H9 (cell line): ENCODE results near the gene ANKHD1. TPM values are rescaled to one million over a fixed set of nuclear protein-coding genes. Genes with fewer than 3 reads are reported as not detected.

ENCODE experiments used
- DNase-seq: peaks from one replicate; pipeline ENCODE4 v3.0.0-alpha.2; 2017
- H2AFZ ChIP-seq: one replicate; pipeline ENCODE4 v1.6.1; 2013; ENCODE audit warnings: mild to moderate bottlenecking, low read length, control low read depth, moderate library complexity
- H2AK5ac ChIP-seq: 2 replicates; pipeline ENCODE4 v1.6.1; 2013; ENCODE audit warnings: low read length, control low read depth, mixed read lengths; ENCODE audit not compliant: insufficient read length
- H2BK120ac ChIP-seq: one replicate; pipeline ENCODE4 v1.6.1; 2013; ENCODE audit warnings: low read depth, mild to moderate bottlenecking, low read length, control low read depth, inconsistent platforms; ENCODE audit not compliant: poor library complexity, severe bottlenecking
- H2BK12ac ChIP-seq: 2 replicates; pipeline ENCODE4 v1.6.1; 2013; ENCODE audit warnings: low read length, control low read depth, mixed read lengths, low read depth; ENCODE audit not compliant: insufficient read length
- H2BK15ac ChIP-seq: 2 replicates; pipeline ENCODE4 v1.6.1; 2013; ENCODE audit warnings: low read depth, low read length, control low read depth
- H2BK20ac ChIP-seq: one replicate; pipeline ENCODE4 v1.6.1; 2013; ENCODE audit warnings: low read depth, mild to moderate bottlenecking, low read length, control low read depth, inconsistent platforms; ENCODE audit not compliant: poor library complexity, severe bottlenecking
- H2BK5ac ChIP-seq: 2 replicates; pipeline ENCODE4 v1.6.1; 2013; ENCODE audit warnings: low read length, control low read depth, mixed read lengths; ENCODE audit not compliant: insufficient read length
- H3K14ac ChIP-seq: 2 replicates; pipeline ENCODE4 v1.6.1; 2013; ENCODE audit warnings: low read length, control low read depth; ENCODE audit not compliant: insufficient read depth
- H3K18ac ChIP-seq: 2 replicates; pipeline ENCODE4 v1.6.1; 2013; ENCODE audit warnings: low read depth, mild to moderate bottlenecking, mixed read lengths, low read length, control low read depth; ENCODE audit not compliant: insufficient read length
- H3K23ac ChIP-seq: 2 replicates; pipeline ENCODE4 v1.6.1; 2013; ENCODE audit warnings: low read length, control low read depth, mixed read lengths, low read depth; ENCODE audit not compliant: insufficient read length
- H3K23me2 ChIP-seq: 2 replicates; pipeline ENCODE4 v1.6.1; 2013; ENCODE audit warnings: low read depth, mild to moderate bottlenecking, mixed read lengths, low read length, control low read depth; ENCODE audit not compliant: insufficient read length, poor library complexity, severe bottlenecking
- H3K27ac ChIP-seq: 2 replicates; pipeline ENCODE4 v1.5.1; 2013; ENCODE audit warnings: low read length, control low read depth, mixed read lengths, low read depth; ENCODE audit not compliant: insufficient read length
- H3K27me3 ChIP-seq: 2 replicates; pipeline ENCODE4 v1.6.1; 2013; ENCODE audit warnings: low read length, control low read depth, inconsistent platforms; ENCODE audit not compliant: insufficient read depth
- H3K4ac ChIP-seq: 2 replicates; pipeline ENCODE4 v1.6.1; 2013; ENCODE audit warnings: low read depth, mild to moderate bottlenecking, control low read depth, inconsistent platforms, low read length, moderate library complexity
- H3K4me1 ChIP-seq: 2 replicates; pipeline ENCODE4 v1.6.1; 2013; ENCODE audit warnings: low read length, control low read depth, inconsistent platforms; ENCODE audit not compliant: insufficient read depth
- H3K4me2 ChIP-seq: 2 replicates; pipeline ENCODE4 v1.6.1; 2013; ENCODE audit warnings: low read length, control low read depth, mixed read lengths; ENCODE audit not compliant: insufficient read length, insufficient read depth
- H3K56ac ChIP-seq: 2 replicates; pipeline ENCODE4 v1.6.1; 2013; ENCODE audit warnings: low read depth, mild to moderate bottlenecking, mixed read lengths, low read length, control low read depth; ENCODE audit not compliant: insufficient read length
- H3K79me1 ChIP-seq: 2 replicates; pipeline ENCODE4 v1.6.1; 2013; ENCODE audit warnings: low read depth, mild to moderate bottlenecking, moderate library complexity, low read length, control low read depth, inconsistent platforms; ENCODE audit not compliant: insufficient read depth, poor library complexity, severe bottlenecking
- H3K79me2 ChIP-seq: 2 replicates; pipeline ENCODE4 v1.6.1; 2013; ENCODE audit warnings: low read length, control low read depth, inconsistent platforms; ENCODE audit not compliant: insufficient read depth
- H3K9ac ChIP-seq: 2 replicates; pipeline ENCODE4 v1.6.1; 2013; ENCODE audit warnings: low read length, control low read depth, mixed read lengths; ENCODE audit not compliant: insufficient read length; ENCODE audit errors: extremely low read depth
- H3K9me3 ChIP-seq: one replicate; pipeline ENCODE4 v1.6.1; 2013; ENCODE audit warnings: low read depth, low read length, inconsistent platforms; ENCODE audit not compliant: control insufficient read depth
- H3T11ph ChIP-seq: one replicate; pipeline ENCODE4 v1.6.1; 2013; ENCODE audit warnings: mild to moderate bottlenecking, low read length, control low read depth, inconsistent platforms
- H4K20me1 ChIP-seq: one replicate; pipeline ENCODE4 v1.6.1; 2013; ENCODE audit not compliant: control insufficient read depth, insufficient read length, insufficient read depth
- H4K5ac ChIP-seq: 2 replicates; pipeline ENCODE4 v1.6.1; 2013; ENCODE audit warnings: low read depth, mild to moderate bottlenecking, mixed read lengths, low read length, control low read depth; ENCODE audit not compliant: insufficient read length
- H4K8ac ChIP-seq: replicated peaks from 2 replicates; pipeline ENCODE4 v1.6.1; 2013; ENCODE audit warnings: low read length, control low read depth, mixed read lengths, low read depth; ENCODE audit not compliant: insufficient read length
- H4K91ac ChIP-seq: 2 replicates; pipeline ENCODE4 v1.6.1; 2013; ENCODE audit warnings: low read depth, mild to moderate bottlenecking, moderate library complexity, mixed read lengths, low read length, control low read depth; ENCODE audit not compliant: insufficient read length
- H3K27ac Mint-ChIP-seq, 3 experiments: 2 replicates in 2 of 3; 3 replicates in 1 of 3; pipeline ENCODE4 v1.8.0; 2020 to 2021; ENCODE audit warnings: mixed read lengths in 3 of 3, mild to moderate bottlenecking in 1 of 3, moderate library complexity in 1 of 3
- H3K27me3 Mint-ChIP-seq: 2 replicates; pipeline ENCODE4 v1.8.0; 2021; ENCODE audit warnings: low read depth, mild to moderate bottlenecking, moderate library complexity, mixed read lengths
- H3K36me3 Mint-ChIP-seq, 3 experiments: 2 replicates in 2 of 3; 3 replicates in 1 of 3; pipeline ENCODE4 v1.8.0; 2020 to 2021; ENCODE audit warnings: low read depth in 3 of 3, mixed read lengths in 3 of 3; ENCODE audit not compliant: insufficient read depth in 1 of 3
- H3K4me1 Mint-ChIP-seq, 2 experiments: 2 replicates each; pipeline ENCODE4 v1.8.0; 2020; ENCODE audit warnings: mixed read lengths in 2 of 2
- H3K4me3 Mint-ChIP-seq, 2 experiments: 2 replicates in 1 of 2; 3 replicates in 1 of 2; pipeline ENCODE4 v1.8.0; 2020 to 2021; ENCODE audit warnings: mild to moderate bottlenecking in 2 of 2, mixed read lengths in 2 of 2, moderate library complexity in 1 of 2
- H3K9me3 Mint-ChIP-seq, 2 experiments: 2 replicates in 1 of 2; 3 replicates in 1 of 2; pipeline ENCODE4 v1.8.0; 2020; ENCODE audit warnings: mild to moderate bottlenecking in 2 of 2, mixed read lengths in 2 of 2, moderate library complexity in 1 of 2
- WGBS: extraction: QIAGEN DNeasy Blood & Tissue Kit; methylation state at CpG from one replicate; pipeline ENCODE4 v1.1.7; 2013; ENCODE audit warnings: missing lambda C conversion rate, low lambda C conversion rate, mixed read lengths; ENCODE audit not compliant: insufficient read length; ENCODE audit errors: extremely low coverage; 5-methylcytosine and 5-hydroxymethylcytosine counted together
- total RNA-seq: library from RNA; stranded (reverse); gene quantifications from 2 replicates; pipeline ENCODE4 v1.2.1, GENCODE V29; 2021
- TF ChIP-seq, protein P1 (sequence below): fragments of 200-600 bp; sonication (generic); conservative IDR thresholded peaks from 3 replicates; pipeline ENCODE4 v1.8.0; 2021; ENCODE audit warnings: antibody characterized with exemption, mild to moderate bottlenecking

ANKHD1 gene
- total RNA-seq, 1 experiment from 2014 or later, result 105 TPM

DNA sequence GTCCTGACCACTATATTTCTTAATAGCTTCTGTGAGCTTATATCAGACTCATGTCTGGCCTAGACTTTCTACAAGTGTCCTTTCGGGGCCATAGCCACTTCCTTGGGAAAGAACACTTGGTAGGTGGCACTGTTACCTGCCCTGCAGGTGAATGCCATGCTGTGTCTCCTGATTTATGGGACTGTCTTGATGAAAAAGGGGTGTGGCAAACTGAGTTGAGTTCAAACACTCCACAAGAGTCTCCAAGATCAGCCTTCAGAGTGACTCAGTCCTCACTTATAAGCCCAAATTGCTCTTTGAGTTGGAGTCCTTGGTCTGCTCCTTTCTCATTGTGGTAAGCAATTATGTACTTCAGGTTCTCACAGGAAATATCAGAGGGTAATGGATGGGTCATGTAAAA, 9.9 kb upstream of the ANKHD1 start:
- H3K27ac Mint-ChIP-seq, result no peak overlapping the region

More for the DNA sequence above, 9.9 kb upstream of the ANKHD1 start:
- H3K4me1 ChIP-seq, result no peaks in the 10 kb centered on the region
- no peak overlapping the region for H2BK12ac ChIP-seq
- H3K27ac ChIP-seq, result no peak overlapping the region
- H4K91ac ChIP-seq, result no peak overlapping the region
- H3K4me2 ChIP-seq, result no peak overlapping the region
- no peaks in the 10 kb centered on the region for H3K9me3 ChIP-seq
- no peak for DNase-seq
- H3K23me2 ChIP-seq, result no peaks in the 10 kb centered on the region
- no peak overlapping the region for H4K5ac ChIP-seq
- no peak overlapping the region for H4K8ac ChIP-seq
- no peak overlapping the region for H3K18ac ChIP-seq
- no peak overlapping the region for H2BK120ac ChIP-seq
- H3K23ac ChIP-seq, result no peak overlapping the region
- H3K9ac ChIP-seq, result no peak overlapping the region
- H3T11ph ChIP-seq, result no peak overlapping the region
- no peaks in the 10 kb centered on the region for H4K20me1 ChIP-seq
- H3K9me3 Mint-ChIP-seq, result no peaks in the 10 kb centered on the region
- no peaks in the 10 kb centered on the region for H3K36me3 Mint-ChIP-seq
- H3K79me1 ChIP-seq, result no peaks in the 10 kb centered on the region
- TF ChIP-seq, protein P1, sequence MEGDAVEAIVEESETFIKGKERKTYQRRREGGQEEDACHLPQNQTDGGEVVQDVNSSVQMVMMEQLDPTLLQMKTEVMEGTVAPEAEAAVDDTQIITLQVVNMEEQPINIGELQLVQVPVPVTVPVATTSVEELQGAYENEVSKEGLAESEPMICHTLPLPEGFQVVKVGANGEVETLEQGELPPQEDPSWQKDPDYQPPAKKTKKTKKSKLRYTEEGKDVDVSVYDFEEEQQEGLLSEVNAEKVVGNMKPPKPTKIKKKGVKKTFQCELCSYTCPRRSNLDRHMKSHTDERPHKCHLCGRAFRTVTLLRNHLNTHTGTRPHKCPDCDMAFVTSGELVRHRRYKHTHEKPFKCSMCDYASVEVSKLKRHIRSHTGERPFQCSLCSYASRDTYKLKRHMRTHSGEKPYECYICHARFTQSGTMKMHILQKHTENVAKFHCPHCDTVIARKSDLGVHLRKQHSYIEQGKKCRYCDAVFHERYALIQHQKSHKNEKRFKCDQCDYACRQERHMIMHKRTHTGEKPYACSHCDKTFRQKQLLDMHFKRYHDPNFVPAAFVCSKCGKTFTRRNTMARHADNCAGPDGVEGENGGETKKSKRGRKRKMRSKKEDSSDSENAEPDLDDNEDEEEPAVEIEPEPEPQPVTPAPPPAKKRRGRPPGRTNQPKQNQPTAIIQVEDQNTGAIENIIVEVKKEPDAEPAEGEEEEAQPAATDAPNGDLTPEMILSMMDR, result no peak
- no peak overlapping the region for H3K56ac ChIP-seq
- no peak overlapping the region for H2BK15ac ChIP-seq
- no peaks in the 10 kb centered on the region for H3K27me3 Mint-ChIP-seq
- H3K4ac ChIP-seq, result no peak overlapping the region
- H3K79me2 ChIP-seq, result no peaks in the 10 kb centered on the region
- no CpG with 5 or more reads among the region's 1 CpG for WGBS
- H3K4me3 Mint-ChIP-seq, result no peak overlapping the region
- no peak overlapping the region for H2BK5ac ChIP-seq
- no peak overlapping the region for H2AFZ ChIP-seq
- H2AK5ac ChIP-seq, result no peak overlapping the region
- no peak overlapping the region for H2BK20ac ChIP-seq
- no peaks in the 10 kb centered on the region for H3K27me3 ChIP-seq
- no peak overlapping the region for H3K14ac ChIP-seq
- H3K4me1 Mint-ChIP-seq, result no peaks in the 10 kb centered on the region
